Islet precursor cell (in vitro differentiated cells): ENCODE data around the gene WASHC3.

Experiments
- DNase-seq: peaks from one replicate; pipeline ENCODE4 v3.0.0-alpha.2; 2018

The WASHC3 gene

DNA sequence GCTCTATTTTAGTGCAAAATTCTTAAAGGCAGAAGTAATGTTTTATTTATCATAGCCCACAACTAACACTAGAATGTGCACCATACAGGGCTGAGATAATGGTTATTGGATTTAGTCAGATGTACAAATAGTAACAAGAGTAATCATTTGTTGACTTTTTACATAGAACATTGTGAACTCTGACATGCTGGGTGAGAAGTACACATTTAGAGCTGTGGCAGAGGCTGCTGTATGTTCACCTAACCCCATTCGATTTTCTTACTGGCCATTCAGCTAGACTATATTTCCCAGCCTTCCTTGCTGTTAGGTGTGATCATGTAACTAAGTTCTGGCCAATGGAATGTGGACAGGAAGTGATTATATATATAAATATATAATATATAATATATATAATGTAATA is 95.3 kb downstream of the WASHC3 start:
- DNase-seq = no peak

DNA sequence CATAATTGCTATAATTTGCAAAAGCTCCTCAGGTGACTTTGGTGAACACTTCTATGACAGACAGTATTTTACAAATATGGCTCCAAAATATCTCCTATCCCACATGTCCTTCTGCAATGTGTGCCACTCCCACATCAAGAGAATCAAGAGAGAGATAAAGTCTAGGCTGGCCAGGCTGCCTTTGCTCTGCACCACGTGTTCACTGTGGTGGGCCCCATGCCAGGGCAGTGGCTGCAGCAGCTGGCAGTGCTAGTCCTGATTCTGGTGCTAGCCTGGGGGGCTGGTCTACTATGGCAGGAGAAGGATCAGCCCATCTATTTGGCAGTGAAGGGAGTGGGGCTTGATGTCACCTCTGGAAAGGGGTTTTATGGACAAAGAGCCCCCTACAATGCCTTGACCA is 98.1 kb downstream of the WASHC3 start:
- no peak for DNase-seq
